HG02943 (cell line): ENCODE results near the gene TMEM171.

Experiments used
- ATAC-seq: cut with Tn5 transposase; IDR thresholded peaks from one replicate; pipeline ENCODE4 v1.9.1; 2021; ENCODE audit warnings: mild to moderate bottlenecking, low read depth, moderate library complexity; ENCODE audit not compliant: unreplicated experiment

TMEM171 gene

GRCh38 chr5:73119451-73120157, 771 bp upstream of the TMEM171 start:
- no peak for ATAC-seq

- no peak for ATAC-seq
Observed at GRCh38 chr5:73121119-73121463, 716 bp downstream of the TMEM171 start.

DNA sequence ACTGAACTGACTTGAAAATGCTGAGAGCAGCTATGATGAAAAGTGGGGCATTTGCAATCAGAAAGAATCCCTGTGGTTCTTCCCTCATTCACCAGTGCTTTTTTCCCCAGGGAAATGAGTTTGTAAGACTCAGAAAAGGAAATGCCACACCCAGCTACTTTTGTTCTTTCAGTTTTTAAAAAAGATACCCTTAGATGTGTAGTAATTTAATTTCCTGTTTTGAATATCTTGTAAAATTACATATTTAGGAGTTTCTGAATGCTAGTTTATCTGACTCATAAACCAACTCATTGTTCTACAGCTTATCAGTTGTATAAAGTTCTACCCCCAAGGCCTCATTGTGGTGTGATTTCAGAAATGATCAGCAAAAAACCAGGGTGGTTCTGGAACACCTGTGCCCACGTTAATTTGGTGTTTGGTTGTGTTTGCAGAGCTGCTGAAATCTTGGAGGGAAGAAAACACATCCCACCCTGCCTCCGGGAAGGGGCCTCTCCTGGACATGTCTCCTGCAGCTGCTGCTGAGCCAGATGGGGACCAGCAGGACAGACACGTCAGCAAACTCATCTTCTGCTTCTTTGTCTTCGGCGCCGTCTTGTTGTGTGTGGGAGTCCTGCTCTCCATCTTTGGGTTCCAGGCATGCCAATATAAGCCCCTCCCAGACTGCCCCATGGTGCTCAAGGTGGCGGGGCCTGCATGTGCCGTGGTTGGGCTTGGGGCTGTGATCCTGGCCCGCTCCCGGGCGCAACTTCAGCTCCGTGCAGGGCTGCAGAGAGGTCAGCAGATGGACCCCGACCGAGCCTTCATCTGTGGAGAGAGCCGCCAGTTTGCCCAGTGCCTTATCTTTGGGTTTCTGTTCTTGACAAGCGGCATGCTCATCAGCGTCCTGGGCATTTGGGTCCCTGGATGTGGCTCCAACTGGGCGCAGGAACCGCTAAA, 2.8 kb downstream of the TMEM171 start:
- no peak for ATAC-seq

- no peak for ATAC-seq
Observed at GRCh38 chr5:73125289-73125688, 4.9 kb downstream of the TMEM171 start.

- ATAC-seq = no peak
Observed at GRCh38 chr5:73126381-73126780, 6.0 kb downstream of the TMEM171 start.

- no peak for ATAC-seq
Observed at GRCh38 chr5:73126957-73127356, 6.6 kb downstream of the TMEM171 start.

- ATAC-seq = no peak
Observed at GRCh38 chr5:73129143-73129542, 8.8 kb downstream of the TMEM171 start.

DNA sequence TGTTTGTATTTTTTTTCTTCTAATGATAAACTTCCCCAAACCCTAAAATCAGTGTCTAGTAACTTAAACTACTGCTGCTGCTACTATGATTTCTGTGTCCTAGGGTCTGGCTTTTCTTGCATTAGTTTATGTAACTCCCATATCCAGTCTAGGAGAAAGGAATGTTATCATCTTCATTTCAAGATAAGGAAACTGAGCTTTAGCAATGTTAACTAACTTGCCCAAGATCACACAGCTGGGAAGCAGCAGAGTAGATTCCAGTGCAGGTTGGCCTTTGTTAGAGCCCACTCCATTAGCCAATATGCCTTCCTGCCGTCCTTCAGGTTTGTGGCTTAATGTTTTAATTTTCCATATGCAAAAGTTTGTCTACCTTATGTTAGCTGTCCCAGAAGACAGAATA, 10.4 kb downstream of the TMEM171 start:
- no peak for ATAC-seq

- no peak for ATAC-seq
Observed at GRCh38 chr5:73131711-73132425, 11.5 kb downstream of the TMEM171 start.

DNA sequence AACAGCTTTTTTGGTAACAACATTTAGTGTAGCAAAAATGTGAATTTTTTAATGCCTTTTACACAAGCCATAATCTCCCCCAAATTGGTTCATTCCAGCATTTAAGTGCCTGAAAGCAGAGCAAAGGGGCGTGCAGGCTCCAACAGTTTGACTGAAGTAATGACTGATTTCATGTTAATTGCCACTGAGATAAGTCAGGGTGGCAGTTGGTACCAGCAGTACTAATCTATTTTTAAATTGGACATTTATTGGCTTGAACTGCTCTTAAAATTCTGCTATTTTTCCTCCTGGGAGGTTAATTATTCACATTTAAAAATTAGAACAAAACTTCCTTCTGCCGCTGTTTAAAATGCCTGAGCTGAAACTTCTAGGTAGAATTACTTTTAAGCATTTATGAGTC, 12.4 kb downstream of the TMEM171 start:
- no peak for ATAC-seq

DNA sequence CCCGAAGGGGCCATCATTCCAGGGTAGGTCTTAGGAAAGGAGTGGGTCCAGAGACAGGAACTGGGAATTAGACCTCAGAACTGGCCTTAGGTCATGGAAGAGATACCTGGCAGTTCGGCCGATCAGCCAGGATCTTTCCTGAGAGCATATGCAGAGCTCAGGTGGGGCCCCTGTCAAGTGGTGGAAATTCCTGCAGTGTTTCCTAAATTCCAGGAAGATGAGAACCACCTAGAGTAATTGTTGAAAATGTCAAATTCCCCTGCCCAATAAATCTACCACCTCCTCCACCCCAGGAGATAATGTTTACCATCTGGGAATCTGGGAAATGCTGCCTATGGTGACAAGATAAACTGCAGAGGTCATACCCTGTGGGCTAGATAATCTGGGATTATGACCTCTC, 14.6 kb downstream of the TMEM171 start:
- ATAC-seq = no peak

GRCh38 chr5:73135429-73136054, 15.2 kb downstream of the TMEM171 start:
- ATAC-seq = no peak

GRCh38 chr5:73136055-73136562, 15.7 kb downstream of the TMEM171 start:
- ATAC-seq = no peak

- ATAC-seq = no peak
Observed at GRCh38 chr5:73137563-73138530, 17.5 kb downstream of the TMEM171 start.

DNA sequence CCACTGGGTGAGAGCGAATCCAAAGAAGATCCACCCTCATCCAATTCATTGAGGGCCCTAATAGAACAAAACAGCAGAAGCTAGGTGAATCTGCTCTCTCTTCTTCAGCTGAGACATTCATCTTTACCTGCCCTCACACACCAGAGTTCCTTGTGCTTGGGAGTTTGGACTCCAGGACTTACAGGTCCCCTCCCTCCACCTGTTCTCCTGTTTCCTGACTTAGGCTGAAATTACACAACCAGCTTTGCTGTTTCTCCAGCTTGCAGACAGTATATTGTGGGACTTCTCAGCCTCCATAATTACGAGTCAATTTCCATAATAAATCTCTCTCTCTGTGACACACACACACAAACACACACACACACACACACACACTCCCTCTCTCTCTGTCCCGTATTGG, 19.1 kb downstream of the TMEM171 start:
- ATAC-seq = no peak

- ATAC-seq = no peak
Observed at GRCh38 chr5:73140801-73141200, 20.4 kb downstream of the TMEM171 start.

DNA sequence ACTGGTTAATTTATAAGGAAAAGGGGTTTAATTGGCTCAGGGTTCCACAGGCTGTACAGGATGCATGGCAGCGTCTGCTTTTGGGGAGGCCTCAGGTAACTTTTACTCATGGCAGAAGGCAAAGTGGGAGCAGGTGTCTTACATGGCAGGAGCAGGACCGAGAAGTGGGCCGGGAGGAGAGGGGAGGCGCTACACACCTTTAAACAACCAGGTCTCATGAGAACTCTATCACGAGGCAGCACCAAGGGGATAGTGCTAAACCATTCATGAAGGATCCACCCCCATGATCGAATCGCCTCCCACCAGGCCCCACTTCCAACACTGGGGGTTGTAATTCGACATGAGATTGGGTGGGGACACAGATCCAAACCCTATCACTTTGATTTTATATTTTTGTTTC, 21.7 kb downstream of the TMEM171 start:
- ATAC-seq = no peak

GRCh38 chr5:73143716-73144115, 23.3 kb downstream of the TMEM171 start:
- no peak for ATAC-seq

DNA sequence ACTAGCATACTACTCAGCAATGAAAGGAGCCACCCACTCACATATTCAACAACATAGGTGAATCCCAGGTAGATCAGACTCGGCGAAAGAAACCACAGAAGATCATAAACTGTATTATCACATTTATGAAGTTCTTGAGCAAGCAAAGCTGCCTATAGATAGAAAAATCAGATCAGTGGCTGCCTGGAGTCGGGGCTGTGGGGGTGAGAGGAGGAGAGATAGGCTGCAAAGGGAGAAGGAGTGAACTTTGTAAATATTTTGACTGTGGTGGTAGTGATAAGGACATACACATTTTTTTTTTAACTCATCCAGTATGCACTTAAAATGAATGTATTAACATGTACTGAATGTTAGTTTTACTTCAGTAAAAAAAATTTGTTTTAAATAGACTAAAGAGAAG, 29.2 kb downstream of the TMEM171 start:
- no peak for ATAC-seq
